ENCODE measurements around the gene CFAP45. TPM values are rescaled to one million over a fixed set of nuclear protein-coding genes. Genes with fewer than 3 reads are reported as not detected.
"Not testable (repeated sequence)": the region's sequence is repeated elsewhere in the genome, so short reads cannot be mapped to it uniquely, and the experiment has no call there.

The CFAP45 gene
- total RNA-seq, 1 donor from 2014 or later: 1.5 TPM

- ATAC-seq: no peak
Measured at GRCh38 chr1:159922511-159923202, 22.7 kb upstream of the CFAP45 start.

- ATAC-seq: no peak
Measured at GRCh38 chr1:159921700-159922504, 21.9 kb upstream of the CFAP45 start.

- ATAC-seq: no peak
Measured at GRCh38 chr1:159921251-159921650, 21.3 kb upstream of the CFAP45 start.

- no peak for ATAC-seq
Measured at GRCh38 chr1:159920651-159921050, 20.7 kb upstream of the CFAP45 start.

- no peak for ATAC-seq
Measured at GRCh38 chr1:159920202-159920601, 20.2 kb upstream of the CFAP45 start.

GRCh38 chr1:159919236-159919865 is 19.4 kb upstream of the CFAP45 start:
- ATAC-seq: no peak

GRCh38 chr1:159918352-159919200 is 18.6 kb upstream of the CFAP45 start:
- no peak for ATAC-seq

- no peak for ATAC-seq
Measured at GRCh38 chr1:159917533-159918351, 17.8 kb upstream of the CFAP45 start.

GRCh38 chr1:159916242-159917051 is 16.5 kb upstream of the CFAP45 start:
- ATAC-seq: peak; percentile 33

- ATAC-seq: no peak
Measured at GRCh38 chr1:159915571-159916241, 15.7 kb upstream of the CFAP45 start.

- ATAC-seq: no peak
Measured at GRCh38 chr1:159914252-159915018, 14.5 kb upstream of the CFAP45 start.

- peak; percentile 73 for ATAC-seq
Measured at GRCh38 chr1:159913451-159914192, 13.7 kb upstream of the CFAP45 start.

GRCh38 chr1:159911326-159912070 is 11.5 kb upstream of the CFAP45 start:
- no peak for ATAC-seq

GRCh38 chr1:159908031-159908940 is 8.3 kb upstream of the CFAP45 start:
- ATAC-seq: no peak

- ATAC-seq: no peak
Measured at GRCh38 chr1:159906960-159907359, 7.0 kb upstream of the CFAP45 start.

- ATAC-seq: not testable (repeated sequence)
Measured at GRCh38 chr1:159904036-159904435, 4.1 kb upstream of the CFAP45 start.

- no peak for ATAC-seq
Measured at GRCh38 chr1:159902541-159902940, 2.6 kb upstream of the CFAP45 start.
